Right ventricle myocardium superior (tissue), 1 donor: ENCODE data around the gene ARF3. TPM values are rescaled to one million over a fixed set of nuclear protein-coding genes. Genes with fewer than 3 reads are reported as not detected.

ENCODE experiments used
- ATAC-seq: fragments of 200-7000 bp; cut with Tn5 transposase; one replicate; pipeline ENCODE4 v1.9.1; 2020; ENCODE audit warnings: mild to moderate bottlenecking; ENCODE audit not compliant: poor library complexity
- DNase-seq: peaks from one replicate; pipeline ENCODE4 v3.0.0-alpha.2; 2020
- intact Hi-C: fragments of 100-400 bp; cut with DNase I; formaldehyde crosslinking; loops from one replicate; pipeline ENCODE4 v1.11.2; 2022
- total RNA-seq: library from RNA; stranded (reverse); fragmentation: NEBNext Ultra II Directional; extraction: Animal tissue kit (Norgen Biotek cat#: 25700); gene quantifications from one replicate; pipeline ENCODE4 v1.2.1, GENCODE V29; 2021
- donor health status: DM: no; HTN: yes; CAD: no; lungs with severe emphysema.

The ARF3 gene
- total RNA-seq, 1 donor from 2014 or later, result 43.7 TPM

DNA sequence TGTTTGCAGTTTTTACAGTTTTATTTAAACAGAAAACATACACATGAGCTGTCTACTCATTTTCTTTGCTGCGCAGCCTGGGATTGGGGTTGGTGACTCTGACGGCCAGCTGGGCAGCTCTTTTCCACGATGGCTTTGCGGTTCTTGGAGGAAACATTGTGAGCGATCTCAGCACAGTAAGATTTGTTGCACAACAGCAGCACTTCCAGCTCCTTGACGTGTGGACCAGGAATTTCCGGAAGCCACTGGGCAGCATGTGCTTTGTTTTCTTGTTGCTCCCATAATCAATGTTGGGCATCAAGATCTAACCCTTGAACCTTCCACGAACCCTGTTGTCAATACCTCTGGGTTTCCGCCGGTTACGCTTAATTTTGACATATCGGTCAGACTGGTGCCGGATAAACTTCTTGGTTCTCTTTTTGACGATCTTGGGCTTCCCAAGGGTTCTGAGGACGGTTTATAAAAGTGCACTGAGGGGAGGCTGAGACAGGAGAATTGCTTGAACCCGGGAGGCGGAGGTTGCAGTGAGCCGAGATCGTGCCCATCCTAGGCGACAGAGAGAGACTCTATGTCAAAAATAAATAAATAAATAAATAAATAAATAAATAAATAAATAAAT lies 53.8 kb downstream of the ARF3 start:
- intact Hi-C loops, result no loop called here
- no peak for ATAC-seq
- no peak for DNase-seq

DNA sequence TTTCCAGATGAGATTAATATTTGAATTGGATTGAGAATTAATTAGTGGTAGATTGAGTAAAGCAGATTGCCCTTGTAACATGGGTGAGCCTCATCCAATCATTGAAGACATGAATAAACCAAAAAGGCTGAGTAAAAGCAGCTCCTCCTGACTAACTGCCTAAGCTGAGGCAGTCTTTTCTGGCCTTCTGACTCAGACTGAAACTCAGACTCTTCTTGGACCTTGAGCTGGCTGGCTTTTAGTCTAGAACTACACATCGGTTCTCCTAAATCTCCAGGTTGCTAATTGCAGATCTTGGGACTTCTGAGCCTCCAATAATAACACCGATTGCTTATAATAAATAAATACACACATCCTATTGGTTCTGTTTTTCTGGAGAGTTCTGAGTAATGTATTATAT lies 56.0 kb downstream of the ARF3 start:
- no peak for DNase-seq
- ATAC-seq, result no peak
- intact Hi-C loops, result no loop called here

DNA sequence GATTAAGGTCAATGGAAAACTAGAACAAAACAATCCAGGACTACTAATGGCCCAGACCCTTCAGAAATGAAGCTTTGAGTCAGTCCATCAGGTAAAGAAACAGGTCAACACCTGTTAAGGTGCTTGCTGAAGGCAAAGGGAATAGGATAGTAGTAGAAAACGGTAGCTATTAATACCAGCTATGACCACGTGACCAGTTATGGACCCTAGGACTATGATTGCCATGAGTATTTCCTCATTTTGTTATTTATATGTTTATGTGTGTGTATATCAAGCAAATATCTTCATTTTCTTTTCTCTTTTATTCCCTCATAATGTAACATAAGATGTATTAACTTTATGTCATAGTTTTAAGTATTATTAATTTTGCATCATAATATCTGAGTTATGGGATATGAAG lies 57.6 kb downstream of the ARF3 start:
- intact Hi-C loops, result no loop called here
- ATAC-seq, result no peak
- no peak for DNase-seq

DNA sequence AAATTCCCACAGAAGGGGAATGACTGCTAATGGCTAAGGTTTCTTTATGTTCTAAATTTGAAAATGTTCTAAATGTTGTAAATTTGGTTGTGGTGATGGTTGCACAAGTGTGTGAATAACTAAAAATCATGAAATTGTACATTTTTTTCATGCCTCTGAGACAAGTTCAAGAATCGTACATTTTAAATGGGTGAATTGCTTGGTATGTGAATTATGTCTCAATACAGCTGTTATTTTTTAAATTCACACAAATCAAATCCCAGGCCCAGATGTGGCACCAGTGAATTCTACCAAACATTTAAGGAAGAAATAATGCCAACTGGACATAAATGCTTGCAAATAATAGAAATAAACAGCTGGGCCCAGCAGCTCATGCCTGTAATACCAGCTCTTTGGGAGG lies 63.0 kb downstream of the ARF3 start:
- ATAC-seq, result no peak
- no peak for DNase-seq
- intact Hi-C loops, result no loop called here

DNA sequence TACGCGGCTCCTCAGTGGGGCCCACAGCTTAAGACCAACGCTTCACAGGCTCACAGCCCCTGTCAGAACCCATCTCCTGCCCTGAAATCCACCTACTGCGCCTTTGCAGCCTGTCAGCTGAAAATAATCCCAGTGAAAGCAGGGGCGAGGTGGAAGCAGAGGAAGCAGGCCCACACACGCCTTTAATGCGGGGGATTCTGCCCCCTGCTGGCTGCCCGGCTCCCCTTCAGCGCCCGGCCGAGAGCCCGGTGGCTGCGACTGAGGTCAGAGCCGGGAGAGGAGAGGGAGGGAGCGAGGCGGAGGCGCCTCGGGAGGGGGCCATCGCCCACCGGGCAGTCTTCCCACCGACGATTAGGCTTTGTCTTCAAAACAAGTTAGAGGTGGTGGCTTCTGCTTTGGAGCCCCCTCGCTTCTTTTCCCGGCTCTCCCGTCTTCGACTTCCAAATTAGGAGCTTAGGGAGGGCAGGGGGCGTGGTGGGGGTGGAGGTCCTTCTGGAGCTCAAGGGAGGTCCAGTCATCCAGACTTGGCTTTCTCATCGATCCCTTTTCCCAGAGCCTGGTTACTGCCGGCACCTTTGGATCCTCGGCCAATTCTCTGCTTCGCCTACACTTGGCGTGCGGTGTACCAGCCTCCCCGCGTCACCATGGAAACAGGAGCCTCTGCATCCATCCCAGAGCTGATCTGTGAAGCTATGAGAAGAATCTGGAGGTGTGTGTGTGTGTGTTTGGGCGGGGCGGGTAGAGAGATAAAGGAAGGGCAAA lies 66.4 kb downstream of the ARF3 start:
- ATAC-seq (peak; percentile 98), DNase-seq (peak; percentile 87)
- intact Hi-C loops, result loop anchor here (2.0 kb wide), 1 partner anchor 38 kb away; the partner anchor contains the start of gene DDX23

DNA sequence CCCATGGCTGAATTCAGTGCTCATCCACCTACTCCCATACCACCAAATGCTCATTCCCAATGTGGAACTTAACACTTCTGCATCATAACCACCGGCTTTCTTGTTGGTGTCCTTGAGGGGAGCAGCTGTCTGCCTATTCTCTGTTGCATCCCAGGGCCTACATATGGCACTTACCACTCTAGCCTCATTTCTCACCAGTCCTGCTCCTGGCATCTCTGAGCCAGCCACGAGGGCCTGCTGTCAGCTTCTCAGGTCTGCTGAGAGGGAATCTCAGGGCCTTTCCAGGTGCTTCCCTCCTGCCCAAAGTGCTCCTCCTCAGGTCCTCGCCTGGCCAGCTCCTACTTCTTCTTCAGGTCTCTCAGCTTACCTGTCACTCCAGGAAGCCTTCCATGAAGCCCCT lies 67.6 kb downstream of the ARF3 start:
- no peak for DNase-seq
- intact Hi-C loops, result loop anchor here (2.0 kb wide), 1 partner anchor 37 kb away; the partner anchor contains the start of gene DDX23
- no peak for ATAC-seq

Other genes starting within 250 kb of the ARF3 start
- 17.5 TPM for gene CCNT1, start 240.8 kb downstream of the ARF3 start, total RNA-seq
- gene ADCY6, start 168.4 kb downstream of the ARF3 start, total RNA-seq, result 52.1 TPM
- gene CACNB3, start 139.0 kb downstream of the ARF3 start, total RNA-seq, result 5.9 TPM
- gene DDX23, start 105.3 kb downstream of the ARF3 start, total RNA-seq, result 32.4 TPM
- 0.11 TPM for gene RND1, start 91.6 kb downstream of the ARF3 start, total RNA-seq
- 3.4 TPM for gene FKBP11, start 32.0 kb downstream of the ARF3 start, total RNA-seq
- gene WNT10B, start 14.2 kb upstream of the ARF3 start, total RNA-seq, result 0.40 TPM
- gene WNT1, start 20.8 kb upstream of the ARF3 start, total RNA-seq, result not detected
- 0.78 TPM for gene DDN, start 41.9 kb upstream of the ARF3 start, total RNA-seq
- 92.8 TPM for gene PRKAG1, start 61.3 kb upstream of the ARF3 start, total RNA-seq
- 38.1 TPM for gene KMT2D, start 103.3 kb upstream of the ARF3 start, total RNA-seq
- 0.48 TPM for gene RHEBL1, start 112.5 kb upstream of the ARF3 start, total RNA-seq
- 0.32 TPM for gene DHH, start 137.3 kb upstream of the ARF3 start, total RNA-seq
- gene LMBR1L, start 153.4 kb upstream of the ARF3 start, total RNA-seq, result 30.0 TPM
- gene TUBA1B, start 173.9 kb upstream of the ARF3 start, total RNA-seq, result 333 TPM
- 88.1 TPM for gene TUBA1A, start 231.6 kb upstream of the ARF3 start, total RNA-seq